Central memory CD8-positive, alpha-beta T cell (primary cell): Measurements from ENCODE around the gene RRAD.

Experiments
- ATAC-seq: fragments of 150-1000 bp; cut with Tn5 transposase; replicated peaks from 2 replicates; pipeline ENCODE4 v1.10.0; 2022; ENCODE audit warnings: mild to moderate bottlenecking, moderate FRiP score, moderate number of reproducible peaks; ENCODE audit not compliant: poor library complexity, severe bottlenecking; ENCODE audit errors: extremely low read depth
- DNase-seq, 2 donors: peaks; one replicate each; pipeline ENCODE4 v3.0.0; 2021; ENCODE audit warnings: low spot score in 2 of 2
- H3K27ac Mint-ChIP-seq: one replicate; pipeline ENCODE4 v1.8.0; 2022; ENCODE audit warnings: low read depth, mild to moderate bottlenecking, moderate library complexity, mixed read lengths
- H3K27me3 Mint-ChIP-seq: one replicate; pipeline ENCODE4 v1.8.0; 2022; ENCODE audit warnings: mixed read lengths
- H3K36me3 Mint-ChIP-seq: one replicate; pipeline ENCODE4 v1.8.0; 2022; ENCODE audit warnings: mild to moderate bottlenecking, moderate library complexity, mixed read lengths; ENCODE audit not compliant: insufficient read depth
- H3K4me1 Mint-ChIP-seq: one replicate; pipeline ENCODE4 v1.8.0; 2022; ENCODE audit warnings: mixed read lengths
- H3K4me3 Mint-ChIP-seq: one replicate; pipeline ENCODE4 v1.8.0; 2022; ENCODE audit warnings: mild to moderate bottlenecking, moderate library complexity, mixed read lengths
- H3K9me3 Mint-ChIP-seq: one replicate; pipeline ENCODE4 v1.8.0; 2022; ENCODE audit warnings: mixed read lengths

The RRAD gene

GRCh38 chr16:66881964-66882508 lies 43.3 kb downstream of the RRAD start:
- ATAC-seq (no peak), DNase-seq (no peak)
- peaks cover 29% of the 10 kb centered on the region for H3K36me3 Mint-ChIP-seq
- H3K27ac Mint-ChIP-seq: no peak overlapping the region
- H3K27me3 Mint-ChIP-seq: no peaks in the 10 kb centered on the region
- H3K4me1 Mint-ChIP-seq: peaks cover 36% of the 10 kb centered on the region
- H3K4me3 Mint-ChIP-seq: peak overlapping the region; percentile 99
- no peaks in the 10 kb centered on the region for H3K9me3 Mint-ChIP-seq

DNA sequence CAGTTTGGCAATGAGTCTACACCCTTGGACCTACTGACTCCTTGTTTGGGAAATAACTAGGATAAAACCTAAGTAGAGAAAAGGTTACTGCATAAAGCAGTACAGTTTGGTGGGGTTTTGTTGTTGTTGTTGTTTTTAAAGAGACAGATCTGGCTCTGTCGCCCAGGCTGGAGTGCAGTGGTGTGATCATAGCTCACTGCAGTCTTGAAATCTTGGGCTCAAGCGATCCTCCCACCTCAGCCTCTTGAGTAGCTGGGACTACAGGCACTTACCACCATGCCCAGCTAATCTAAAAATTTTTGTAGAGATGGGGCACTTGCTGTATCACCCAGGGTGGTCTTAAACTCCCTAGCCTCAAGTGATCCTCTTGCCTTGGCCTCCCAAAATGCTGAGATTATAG lies 43.8 kb downstream of the RRAD start:
- ATAC-seq (no peak), DNase-seq (no peak)
- no peaks in the 10 kb centered on the region for H3K9me3 Mint-ChIP-seq
- peaks cover 36% of the 10 kb centered on the region for H3K4me1 Mint-ChIP-seq
- no peaks in the 10 kb centered on the region for H3K27me3 Mint-ChIP-seq
- H3K4me3 Mint-ChIP-seq: peak overlapping the region; percentile 99
- peaks cover 26% of the 10 kb centered on the region for H3K36me3 Mint-ChIP-seq
- H3K27ac Mint-ChIP-seq: no peak overlapping the region

DNA sequence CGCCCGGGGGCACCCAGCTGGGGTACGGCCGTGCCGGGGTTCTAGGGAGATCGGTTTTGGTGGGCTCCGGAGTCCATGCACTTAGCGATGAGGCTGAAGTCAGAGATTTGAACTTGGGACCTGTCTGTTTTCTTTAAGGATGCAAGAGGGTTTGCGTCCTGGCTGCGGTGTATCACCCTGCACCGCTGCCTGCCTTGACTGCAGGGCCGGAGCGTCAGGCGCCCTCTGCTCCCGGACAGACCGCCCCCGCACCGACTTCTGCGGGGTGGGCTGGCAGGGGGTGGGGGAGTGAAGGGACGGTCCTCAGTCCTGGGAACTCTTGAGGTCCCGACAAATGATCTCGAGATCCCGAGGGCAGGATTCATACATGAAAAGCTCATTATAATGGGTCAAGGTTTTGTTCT lies 44.3 kb downstream of the RRAD start:
- peak; percentile 45 for ATAC-seq
- no peaks in the 10 kb centered on the region for H3K27me3 Mint-ChIP-seq

DNA sequence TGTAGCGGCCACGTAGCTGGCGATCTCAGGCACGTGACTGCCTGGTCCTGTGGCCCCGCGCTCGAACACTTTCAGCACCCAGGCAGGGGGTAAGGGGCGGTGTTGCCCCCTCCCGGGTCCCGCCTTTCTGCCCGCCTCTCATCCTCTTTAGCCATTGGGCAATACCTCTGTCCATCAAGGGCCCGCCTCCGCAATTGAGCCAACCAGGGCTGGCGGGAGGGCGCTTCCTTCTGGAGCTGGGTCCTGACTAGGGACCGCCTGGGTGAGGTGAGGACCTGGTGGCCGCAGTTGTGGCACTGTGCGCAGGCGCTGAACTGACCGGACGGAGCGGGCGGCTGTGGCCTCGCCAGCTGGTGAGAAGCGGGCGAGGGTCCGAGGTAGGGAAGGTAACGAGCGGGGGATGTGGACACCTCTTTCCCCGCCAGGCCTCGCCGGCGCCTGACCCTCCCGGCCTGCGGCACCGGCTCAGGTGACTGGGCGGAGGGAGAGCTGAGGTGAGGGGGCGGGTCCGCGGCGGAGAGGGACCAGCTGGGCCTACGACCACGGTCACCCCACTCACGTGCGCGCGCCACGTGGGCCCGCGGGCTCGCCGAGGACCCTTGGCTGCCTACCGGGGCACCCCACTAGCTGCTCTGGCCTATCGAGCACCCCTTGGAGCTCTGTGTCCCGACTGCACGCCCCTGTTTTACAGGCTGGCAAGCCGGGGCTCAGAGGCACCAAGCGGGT lies 44.9 kb downstream of the RRAD start, which contains the start of gene PDP2:
Gene PDP2 (plus strand): TSS at position 228 of the 726 bp plus-strand sequence. CDS start 3,770 bp downstream, outside the sequence.
- Mint-ChIP-seq H3K27ac (peak within 1 kb of the TSS; percentile 96), H3K36me3 (peaks cover 18% of the 10 kb centered on the region), H3K9me3 (no peaks in the 10 kb centered on the region), H3K27me3 (no peaks in the 10 kb centered on the region), H3K4me3 (peak within 1 kb of the TSS; percentile 99), H3K4me1 (peaks cover 32% of the 10 kb centered on the region)
- ATAC-seq: peak; percentile 96
- DNase-seq: peak; percentile 77 to 78

More for the DNA sequence above, 44.3 kb downstream of the RRAD start:
- Mint-ChIP-seq H3K9me3 (no peaks in the 10 kb centered on the region), H3K4me3 (peak overlapping the region; percentile 99), H3K36me3 (peaks cover 20% of the 10 kb centered on the region), H3K4me1 (peaks cover 36% of the 10 kb centered on the region), H3K27ac (no peak overlapping the region)
- DNase-seq: no peak

- ATAC-seq: no peak
- Mint-ChIP-seq H3K9me3 (no peaks in the 10 kb centered on the region), H3K27me3 (no peaks in the 10 kb centered on the region), H3K4me1 (peaks cover 43% of the 10 kb centered on the region), H3K36me3 (peaks cover 10% of the 10 kb centered on the region), H3K27ac (no peak overlapping the region), H3K4me3 (peak overlapping the region; percentile 48)
- no peak for DNase-seq
Observed at GRCh38 chr16:66878067-66878466, 47.3 kb downstream of the RRAD start.

- Mint-ChIP-seq H3K27me3 (no peaks in the 10 kb centered on the region), H3K4me1 (peaks cover 28% of the 10 kb centered on the region), H3K4me3 (peak overlapping the region; percentile 44), H3K9me3 (no peaks in the 10 kb centered on the region), H3K27ac (peak overlapping the region; percentile 70), H3K36me3 (peaks cover 7% of the 10 kb centered on the region)
- ATAC-seq (no peak), DNase-seq (no peak)
Observed at GRCh38 chr16:66874079-66874775, 51.1 kb downstream of the RRAD start.

- Mint-ChIP-seq H3K9me3 (no peaks in the 10 kb centered on the region), H3K4me3 (peak overlapping the region; percentile 68), H3K27me3 (no peaks in the 10 kb centered on the region), H3K36me3 (peaks cover 7% of the 10 kb centered on the region), H3K4me1 (peaks cover 28% of the 10 kb centered on the region), H3K27ac (peak overlapping the region; percentile 70)
- DNase-seq (no peak), ATAC-seq (no peak)
Observed at GRCh38 chr16:66873685-66874055, 51.7 kb downstream of the RRAD start.

GRCh38 chr16:66872943-66873684 lies 52.2 kb downstream of the RRAD start:
- H3K9me3 Mint-ChIP-seq: no peaks in the 10 kb centered on the region
- ATAC-seq (peak; percentile 83), DNase-seq (peak; percentile 80 to 81)
- peaks cover 7% of the 10 kb centered on the region for H3K36me3 Mint-ChIP-seq
- peaks cover 24% of the 10 kb centered on the region for H3K4me1 Mint-ChIP-seq
- peak overlapping the region; percentile 70 for H3K27ac Mint-ChIP-seq
- H3K4me3 Mint-ChIP-seq: peak overlapping the region; percentile 68
- H3K27me3 Mint-ChIP-seq: no peaks in the 10 kb centered on the region

- no peaks in the 10 kb centered on the region for H3K27me3 Mint-ChIP-seq
Observed at GRCh38 chr16:66872559-66872942, 52.8 kb downstream of the RRAD start.

GRCh38 chr16:66871840-66872239 lies 53.5 kb downstream of the RRAD start:
- H3K4me3 Mint-ChIP-seq: no peak overlapping the region
- peaks cover 27% of the 10 kb centered on the region for H3K4me1 Mint-ChIP-seq
- DNase-seq (no peak), ATAC-seq (no peak)
- peaks cover 8% of the 10 kb centered on the region for H3K36me3 Mint-ChIP-seq
- H3K9me3 Mint-ChIP-seq: no peaks in the 10 kb centered on the region
- H3K27me3 Mint-ChIP-seq: no peaks in the 10 kb centered on the region
- no peak overlapping the region for H3K27ac Mint-ChIP-seq

More at GRCh38 chr16:66872559-66872942, 52.8 kb downstream of the RRAD start:
- H3K4me1 Mint-ChIP-seq: peaks cover 26% of the 10 kb centered on the region
- H3K4me3 Mint-ChIP-seq: peak overlapping the region; percentile 68
- peaks cover 8% of the 10 kb centered on the region for H3K36me3 Mint-ChIP-seq
- peak overlapping the region; percentile 70 for H3K27ac Mint-ChIP-seq
- DNase-seq: no peak
- peak; percentile 2 for ATAC-seq
- H3K9me3 Mint-ChIP-seq: no peaks in the 10 kb centered on the region
